ENCODE results near the gene IFFO2.

DNA sequence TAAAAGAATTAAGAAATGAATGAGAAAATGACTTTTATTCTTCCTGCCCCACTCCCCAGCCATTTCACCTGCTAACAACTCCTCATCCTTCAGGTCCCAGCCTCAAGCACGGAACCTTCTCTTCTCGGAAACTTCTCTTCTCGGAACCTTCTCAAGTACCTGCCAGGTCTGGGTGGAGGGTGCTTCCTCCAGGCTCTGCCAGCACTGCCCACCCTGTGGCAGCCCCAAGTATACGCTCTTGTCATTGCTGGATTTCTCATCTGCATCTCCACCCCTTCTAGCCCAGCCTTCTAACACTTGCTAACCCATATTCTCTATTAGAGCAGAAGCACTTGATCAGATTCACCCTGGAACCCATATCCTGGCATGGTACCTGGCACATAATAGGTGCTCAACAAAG is 3.9 kb upstream of the IFFO2 start:
- TF ChIP-seq, protein P1, sequence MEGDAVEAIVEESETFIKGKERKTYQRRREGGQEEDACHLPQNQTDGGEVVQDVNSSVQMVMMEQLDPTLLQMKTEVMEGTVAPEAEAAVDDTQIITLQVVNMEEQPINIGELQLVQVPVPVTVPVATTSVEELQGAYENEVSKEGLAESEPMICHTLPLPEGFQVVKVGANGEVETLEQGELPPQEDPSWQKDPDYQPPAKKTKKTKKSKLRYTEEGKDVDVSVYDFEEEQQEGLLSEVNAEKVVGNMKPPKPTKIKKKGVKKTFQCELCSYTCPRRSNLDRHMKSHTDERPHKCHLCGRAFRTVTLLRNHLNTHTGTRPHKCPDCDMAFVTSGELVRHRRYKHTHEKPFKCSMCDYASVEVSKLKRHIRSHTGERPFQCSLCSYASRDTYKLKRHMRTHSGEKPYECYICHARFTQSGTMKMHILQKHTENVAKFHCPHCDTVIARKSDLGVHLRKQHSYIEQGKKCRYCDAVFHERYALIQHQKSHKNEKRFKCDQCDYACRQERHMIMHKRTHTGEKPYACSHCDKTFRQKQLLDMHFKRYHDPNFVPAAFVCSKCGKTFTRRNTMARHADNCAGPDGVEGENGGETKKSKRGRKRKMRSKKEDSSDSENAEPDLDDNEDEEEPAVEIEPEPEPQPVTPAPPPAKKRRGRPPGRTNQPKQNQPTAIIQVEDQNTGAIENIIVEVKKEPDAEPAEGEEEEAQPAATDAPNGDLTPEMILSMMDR (IDR thresholded peaks at IDR 0.05): no peak
- TF ChIP-seq POLR2A (IDR thresholded peaks at IDR 0.05): no peak
